H1 (cell line): ENCODE data around the gene TENT4A. TPM values are rescaled to one million over a fixed set of nuclear protein-coding genes. Genes with fewer than 3 reads are reported as not detected.

Experiments used
- BACH1 ChIP-seq: IDR thresholded peaks from 2 replicates; pipeline ENCODE4 v1.6.1; 2012; ENCODE audit warnings: low read length, improper control_type of control experiment
- CEBPB ChIP-seq: IDR thresholded peaks from 2 replicates; pipeline ENCODE4 v1.6.1; 2012; ENCODE audit warnings: low read depth, low read length
- CHD1 ChIP-seq: IDR thresholded peaks from 2 replicates; pipeline ENCODE4 v1.6.1; 2012; ENCODE audit warnings: low read depth, low read length, improper control_type of control experiment
- CHD7 ChIP-seq: fragments of 300-600 bp; sonication (generic); IDR thresholded peaks from 2 replicates; pipeline ENCODE4 v1.7.1; 2012; ENCODE audit warnings: low read length, moderate library complexity, mild to moderate bottlenecking, inconsistent platforms; ENCODE audit not compliant: insufficient replicate concordance
- CREB1 ChIP-seq: IDR thresholded peaks from 2 replicates; pipeline ENCODE4 v1.6.1; 2012; ENCODE audit warnings: inconsistent platforms
- EP300 ChIP-seq, 2 experiments: IDR thresholded peaks; 1 replicate in 1 of 2; 2 replicates in 1 of 2; pipeline ENCODE4 v1.6.1; 2011 to 2012; ENCODE audit warnings: low read depth in 2 of 2, low read length in 2 of 2, mild to moderate bottlenecking in 2 of 2, borderline replicate concordance in 1 of 2, inconsistent platforms in 1 of 2, moderate library complexity in 1 of 2
- FOSL1 ChIP-seq: IDR thresholded peaks from 2 replicates; pipeline ENCODE4 v1.6.1; 2011; ENCODE audit warnings: mild to moderate bottlenecking, low read depth, low read length, moderate library complexity; ENCODE audit not compliant: insufficient read depth
- HDAC2 ChIP-seq, 2 experiments: fragments of 300-600 bp in 1 of 2; sonication (generic) in 1 of 2; IDR thresholded peaks; 2 replicates each; pipeline ENCODE4 v1.6.1; 2011 to 2012; ENCODE audit warnings: low read depth in 2 of 2, low read length in 2 of 2, mild to moderate bottlenecking in 2 of 2, moderate library complexity in 2 of 2, borderline replicate concordance in 1 of 2, inconsistent platforms in 1 of 2
- KDM5A ChIP-seq: fragments of 200-600 bp; IDR thresholded peaks from 2 replicates; pipeline ENCODE4 v1.7.1; 2012; ENCODE audit warnings: mild to moderate bottlenecking, low read length, inconsistent platforms, mixed read lengths
- POLR2A ChIP-seq, 2 experiments: IDR thresholded peaks; 1 replicate in 1 of 2; 2 replicates in 1 of 2; pipeline ENCODE4 v1.6.1; 2011; ENCODE audit warnings: low read depth in 2 of 2, low read length in 2 of 2, mild to moderate bottlenecking in 2 of 2; ENCODE audit errors: control extremely low read depth in 1 of 2
- TAF7 ChIP-seq: optimal IDR thresholded peaks from 2 replicates; pipeline ENCODE3; 2011; ENCODE audit warnings: low read depth, mild to moderate bottlenecking, inconsistent platforms, low read length, moderate library complexity, borderline replicate concordance
- TCF12 ChIP-seq: IDR thresholded peaks from 2 replicates; pipeline ENCODE4 v1.6.1; 2011; ENCODE audit warnings: low read depth, mild to moderate bottlenecking, low read length
- polyA plus RNA-seq, 7 experiments: library from polyadenylated mRNA; depleted of rRNA in 3 of 7; stranded (reverse) in 5 of 7; unstranded in 2 of 7; fragments of >200 nt in 5 of 7; fragments of 200-250 nt in 2 of 7; gene quantifications; 1 replicate in 5 of 7; 2 replicates in 1 of 7; 4 replicates in 1 of 7; pipeline versions ENCODE4 v1.2.1 to v1.2.3, GENCODE V29; 2011 to 2013; ENCODE audit warnings: missing spikeins in 2 of 7, mixed read lengths in 2 of 7
- total RNA-seq: library from RNA; stranded (reverse); fragmentation: NEBNext Ultra II Directional; extraction: Animal tissue kit (Norgen Biotek cat#: 25700); gene quantifications from 2 replicates; pipeline ENCODE4 v1.2.1, GENCODE V29; 2021

The TENT4A gene
- total and polyA plus RNA-seq, 2 of the 8 experiments (the other 6 are each of a cell fraction or from before 2014, with no cell fraction given) = 8.9 to 25.1 TPM

- TF ChIP-seq CHD7 (no peak), CEBPB (no peak), POLR2A (IDR thresholded peaks at IDR 0.05; ENCODE audit: control extremely low read depth in 1 of 2, low read depth in 2 of 2, low read length in 2 of 2) (no peak), FOSL1 (no peak), CHD1 (no peak), TCF12 (no peak), BACH1 (no peak), EP300 (IDR thresholded peaks at IDR 0.05; ENCODE audit: borderline replicate concordance in 1 of 2, low read depth in 2 of 2, low read length in 2 of 2) (no peak), CREB1 (no peak), KDM5A (no peak), TAF7 (no peak), HDAC2 (IDR thresholded peaks at IDR 0.05; ENCODE audit: borderline replicate concordance in 1 of 2, low read depth in 2 of 2, low read length in 2 of 2) (no peak)
Observed at GRCh38 chr5:6700685-6701355, 12.4 kb upstream of the TENT4A start (continued).
